ENCODE results near the gene PRTN3. TPM values are rescaled to one million over a fixed set of nuclear protein-coding genes. Genes with fewer than 3 reads are reported as not detected.

The PRTN3 gene
- total RNA-seq, 1 experiment from 2014 or later: 0.16 TPM

Other genes starting within 250 kb of the PRTN3 start
- 42.7 and 58.4 TPM in 2 replicates for gene POLRMT, start 207.5 kb upstream of the PRTN3 start, total RNA-seq (2014; rRNA removed; shearing (Covaris generic))
- 0.17 TPM in 1 of 2 replicates, not detected in the other for gene FGF22, start 201.1 kb upstream of the PRTN3 start, total RNA-seq (2014; rRNA removed; shearing (Covaris generic))
- gene RNF126, start 177.8 kb upstream of the PRTN3 start, total RNA-seq (2014; rRNA removed; shearing (Covaris generic)): 40.9 and 62.4 TPM in 2 replicates
- 267 and 269 TPM in 2 replicates for gene FSTL3, start 164.6 kb upstream of the PRTN3 start, total RNA-seq (2014; rRNA removed; shearing (Covaris generic))
- not detected in 2 replicates for gene PRSS57, start 145.5 kb upstream of the PRTN3 start, total RNA-seq (2014; rRNA removed; shearing (Covaris generic))
- 42.9 and 47.9 TPM in 2 replicates for gene PALM, start 132.1 kb upstream of the PRTN3 start, total RNA-seq (2014; rRNA removed; shearing (Covaris generic))
- 58.6 and 86.2 TPM in 2 replicates for gene MISP, start 89.9 kb upstream of the PRTN3 start, total RNA-seq (2014; rRNA removed; shearing (Covaris generic))
- 171 and 174 TPM in 2 replicates for gene PTBP1, start 43.5 kb upstream of the PRTN3 start, total RNA-seq (2014; rRNA removed; shearing (Covaris generic))
- gene PLPPR3, start 19.0 kb upstream of the PRTN3 start, total RNA-seq (2014; rRNA removed; shearing (Covaris generic)): 7.5 and 12.7 TPM in 2 replicates
- 0.36 TPM in 1 of 2 replicates, not detected in the other for gene AZU1, start 13.2 kb upstream of the PRTN3 start, total RNA-seq (2014; rRNA removed; shearing (Covaris generic))
- not detected in 2 replicates for gene ELANE, start 11.3 kb downstream of the PRTN3 start, total RNA-seq (2014; rRNA removed; shearing (Covaris generic))
- 14.4 and 16.2 TPM in 2 replicates for gene CFD, start 18.7 kb downstream of the PRTN3 start, total RNA-seq (2014; rRNA removed; shearing (Covaris generic))
- 15.2 and 17.2 TPM in 2 replicates for gene MED16, start 52.2 kb downstream of the PRTN3 start, total RNA-seq (2014; rRNA removed; shearing (Covaris generic))
- gene RNU6-9, start 52.5 kb downstream of the PRTN3 start, total RNA-seq (2014; rRNA removed; shearing (Covaris generic)): not detected in 2 replicates
- 23.0 and 29.7 TPM in 2 replicates for gene R3HDM4, start 72.2 kb downstream of the PRTN3 start, total RNA-seq (2014; rRNA removed; shearing (Covaris generic))
- gene KISS1R, start 76.3 kb downstream of the PRTN3 start, total RNA-seq (2014; rRNA removed; shearing (Covaris generic)): not detected in 2 replicates
- gene ARID3A, start 85.0 kb downstream of the PRTN3 start, total RNA-seq (2014; rRNA removed; shearing (Covaris generic)): 2.4 and 4.4 TPM in 2 replicates
- 41.8 and 42.6 TPM in 2 replicates for gene WDR18, start 143.3 kb downstream of the PRTN3 start, total RNA-seq (2014; rRNA removed; shearing (Covaris generic))
- 0.38 TPM in 1 of 2 replicates, not detected in the other for gene GRIN3B, start 159.4 kb downstream of the PRTN3 start, total RNA-seq (2014; rRNA removed; shearing (Covaris generic))
- 104 and 131 TPM in 2 replicates for gene TMEM259, start 180.1 kb downstream of the PRTN3 start, total RNA-seq (2014; rRNA removed; shearing (Covaris generic))
- gene RNU6-2, start 180.5 kb downstream of the PRTN3 start, total RNA-seq (2014; rRNA removed; shearing (Covaris generic)): not detected in 2 replicates
- gene CNN2, start 185.6 kb downstream of the PRTN3 start, total RNA-seq (2014; rRNA removed; shearing (Covaris generic)): 219 and 243 TPM in 2 replicates
- gene ABCA7, start 199.1 kb downstream of the PRTN3 start, total RNA-seq (2014; rRNA removed; shearing (Covaris generic)): 5.1 and 8.6 TPM in 2 replicates
- 3.1 and 4.9 TPM in 2 replicates for gene ARHGAP45, start 226.2 kb downstream of the PRTN3 start, total RNA-seq (2014; rRNA removed; shearing (Covaris generic))

Data from A172 (cell line).